ENCODE measurements around the gene PCCA. TPM values are rescaled to one million over a fixed set of nuclear protein-coding genes. Genes with fewer than 3 reads are reported as not detected.

PCCA gene
- total RNA-seq, 3 donors from 2014 or later, result 55.7 to 98.6 (median 70.5) TPM

DNA sequence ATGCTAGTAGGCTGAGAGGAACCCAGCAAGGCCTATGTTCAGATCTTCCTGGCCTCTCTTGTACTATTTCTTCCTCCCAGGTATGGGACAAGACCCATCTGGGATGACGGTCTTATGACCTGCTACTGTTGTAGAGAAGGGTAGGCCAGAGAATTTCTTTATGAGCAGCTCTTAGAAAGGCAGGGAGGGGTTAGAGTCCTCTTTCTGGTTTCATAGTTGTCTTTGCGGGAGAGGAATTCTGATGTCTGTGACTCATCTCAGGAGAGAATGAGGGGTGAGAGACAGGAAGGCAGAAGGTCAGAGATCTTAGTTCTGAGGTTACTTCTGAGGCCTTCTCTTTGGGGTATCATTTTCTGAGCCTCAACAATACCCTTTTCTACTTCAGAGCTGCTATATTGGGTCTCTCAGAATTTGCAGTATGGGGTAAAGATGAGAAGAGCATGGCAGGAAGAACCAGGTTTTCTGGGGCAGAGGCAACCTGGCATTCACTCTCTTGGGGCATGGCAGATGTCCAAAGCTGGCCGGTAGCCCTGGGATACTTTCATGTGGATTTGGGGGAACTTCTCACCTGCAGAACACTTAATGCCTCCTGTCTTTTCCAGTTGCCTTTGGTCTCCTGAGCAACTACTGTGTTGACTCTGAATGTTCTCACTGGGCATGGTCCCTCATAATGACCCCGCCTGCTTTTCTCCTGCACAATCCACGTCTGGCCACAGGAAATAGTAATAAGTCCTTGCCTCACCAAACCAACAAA is 345.3 kb downstream of the PCCA start:
- no peak overlapping the region for H3K4me3 ChIP-seq
- DNase-seq, result no peak
- TF ChIP-seq, protein P1, sequence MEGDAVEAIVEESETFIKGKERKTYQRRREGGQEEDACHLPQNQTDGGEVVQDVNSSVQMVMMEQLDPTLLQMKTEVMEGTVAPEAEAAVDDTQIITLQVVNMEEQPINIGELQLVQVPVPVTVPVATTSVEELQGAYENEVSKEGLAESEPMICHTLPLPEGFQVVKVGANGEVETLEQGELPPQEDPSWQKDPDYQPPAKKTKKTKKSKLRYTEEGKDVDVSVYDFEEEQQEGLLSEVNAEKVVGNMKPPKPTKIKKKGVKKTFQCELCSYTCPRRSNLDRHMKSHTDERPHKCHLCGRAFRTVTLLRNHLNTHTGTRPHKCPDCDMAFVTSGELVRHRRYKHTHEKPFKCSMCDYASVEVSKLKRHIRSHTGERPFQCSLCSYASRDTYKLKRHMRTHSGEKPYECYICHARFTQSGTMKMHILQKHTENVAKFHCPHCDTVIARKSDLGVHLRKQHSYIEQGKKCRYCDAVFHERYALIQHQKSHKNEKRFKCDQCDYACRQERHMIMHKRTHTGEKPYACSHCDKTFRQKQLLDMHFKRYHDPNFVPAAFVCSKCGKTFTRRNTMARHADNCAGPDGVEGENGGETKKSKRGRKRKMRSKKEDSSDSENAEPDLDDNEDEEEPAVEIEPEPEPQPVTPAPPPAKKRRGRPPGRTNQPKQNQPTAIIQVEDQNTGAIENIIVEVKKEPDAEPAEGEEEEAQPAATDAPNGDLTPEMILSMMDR (IDR thresholded peaks at IDR 0.05), result no peak
- H3K4me1 ChIP-seq (ENCODE audit: low read depth), result no peaks in the 10 kb centered on the region
- H3K9me3 ChIP-seq, result no peaks in the 10 kb centered on the region
- intact Hi-C loops (cut with DNase I, micrococcal nuclease), result no loop called here
- no peaks in the 10 kb centered on the region for H3K36me3 ChIP-seq (ENCODE audit: low read depth)
- ATAC-seq, result peak; percentile 80

DNA sequence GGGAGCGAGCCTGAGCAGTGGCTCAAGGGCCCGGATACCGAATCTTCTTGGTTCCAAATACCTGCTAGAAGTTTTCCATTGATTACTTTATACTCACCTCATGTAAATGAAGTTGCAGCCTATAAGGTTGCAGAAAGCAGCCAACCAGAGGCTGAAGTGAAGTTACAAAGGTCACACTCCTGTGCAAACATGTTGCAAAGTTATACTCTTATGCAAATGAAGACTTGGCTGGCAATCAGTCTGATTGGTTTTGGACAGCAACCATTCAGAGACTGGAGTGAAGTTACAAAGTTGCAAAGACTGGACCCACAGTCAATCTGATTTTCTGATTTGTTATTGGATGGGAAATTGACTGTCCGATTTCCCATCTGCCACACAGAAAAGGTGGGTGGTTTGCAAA is 347.2 kb downstream of the PCCA start:
- intact Hi-C loops (cut with DNase I, micrococcal nuclease), result no loop called here
- no peaks in the 10 kb centered on the region for H3K9me3 ChIP-seq
- DNase-seq (peak in 1 of 3 donors; percentile 57), ATAC-seq (peak; percentile 85)
- no peak overlapping the region for H3K4me3 ChIP-seq
- H3K4me1 ChIP-seq (ENCODE audit: low read depth), result no peaks in the 10 kb centered on the region
- no peaks in the 10 kb centered on the region for H3K36me3 ChIP-seq (ENCODE audit: low read depth)
- TF ChIP-seq, protein P1 (IDR thresholded peaks at IDR 0.05), result no peak

DNA sequence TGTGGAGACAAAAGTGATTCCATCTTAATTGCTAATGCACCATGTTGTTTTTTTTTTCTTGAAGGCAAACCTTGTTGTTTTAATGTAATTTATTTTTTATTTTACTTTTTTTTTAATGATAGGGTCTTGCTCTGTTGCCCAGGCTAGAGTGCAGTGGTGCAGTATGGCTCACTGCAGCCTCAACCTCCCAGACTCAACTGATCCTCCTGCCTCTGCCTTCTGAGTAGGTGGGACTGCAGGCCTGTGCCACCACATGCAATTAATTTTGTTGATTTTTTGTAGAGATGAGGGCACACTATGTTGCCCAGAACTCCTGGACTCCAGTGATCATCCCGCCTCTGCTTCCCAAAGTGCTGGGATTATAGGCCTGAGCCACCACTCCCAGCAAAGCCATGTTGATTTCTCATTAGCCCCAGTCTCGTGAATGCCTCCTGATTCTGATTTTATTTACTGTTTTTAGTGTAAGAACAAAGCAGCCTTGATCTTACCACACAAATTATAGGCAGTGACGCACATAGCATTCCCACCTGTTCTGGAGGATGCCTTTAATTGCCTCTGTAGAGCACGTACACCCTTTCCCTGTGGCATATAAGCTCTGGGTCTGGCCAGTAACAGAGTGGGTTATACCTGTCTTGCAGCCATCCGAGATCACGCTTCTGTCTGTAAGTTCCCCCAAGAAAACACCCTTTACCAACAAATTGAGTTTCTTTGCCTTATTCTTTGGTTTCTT is 349.3 kb downstream of the PCCA start:
- DNase-seq, result no peak

GRCh38 chr13:100439247-100439970 is 350.5 kb downstream of the PCCA start:
- Histone ChIP-seq H3K9me3 (no peaks in the 10 kb centered on the region), H3K36me3 (ENCODE audit: low read depth) (no peaks in the 10 kb centered on the region), H3K4me3 (no peak overlapping the region), H3K4me1 (ENCODE audit: low read depth) (peaks cover 3% of the 10 kb centered on the region)
- ATAC-seq, result no peak
- DNase-seq, result no peak
- TF ChIP-seq, protein P1 (IDR thresholded peaks at IDR 0.05), result no peak
- intact Hi-C loops (cut with DNase I, micrococcal nuclease), result no loop called here

More for the DNA sequence above, 349.3 kb downstream of the PCCA start:
- H3K4me3 ChIP-seq, result no peak overlapping the region
- TF ChIP-seq, protein P1 (IDR thresholded peaks at IDR 0.05), result no peak
- intact Hi-C loops (cut with DNase I, micrococcal nuclease), result no loop called here
- H3K9me3 ChIP-seq, result no peaks in the 10 kb centered on the region
- no peaks in the 10 kb centered on the region for H3K36me3 ChIP-seq (ENCODE audit: low read depth)
- peaks cover 3% of the 10 kb centered on the region for H3K4me1 ChIP-seq (ENCODE audit: low read depth)
- no peak for ATAC-seq

- no peaks in the 10 kb centered on the region for H3K36me3 ChIP-seq (ENCODE audit: low read depth)
- peaks cover 3% of the 10 kb centered on the region for H3K4me1 ChIP-seq (ENCODE audit: low read depth)
- intact Hi-C loops (cut with DNase I, micrococcal nuclease), result no loop called here
- no peak overlapping the region for H3K4me3 ChIP-seq
- no peaks in the 10 kb centered on the region for H3K9me3 ChIP-seq
- ATAC-seq (no peak), DNase-seq (no peak)
- TF ChIP-seq, protein P1 (IDR thresholded peaks at IDR 0.05), result no peak
These were observed 352.0 kb downstream of the PCCA start for GRCh38 chr13:100440751-100441425.

Measured in mucosa of descending colon (tissue), 3 donors.